Chondrocyte (in vitro differentiated cells): ENCODE results near the gene ATXN7L2. TPM values are rescaled to one million over a fixed set of nuclear protein-coding genes. Genes with fewer than 3 reads are reported as not detected.

Experiments
- DNase-seq: peaks from one replicate; pipeline ENCODE4 v3.0.0; 2021; ENCODE audit warnings: mixed read lengths, low spot score
- H3K27ac Mint-ChIP-seq: one replicate; pipeline ENCODE4 v1.8.0; 2021; ENCODE audit warnings: mild to moderate bottlenecking, moderate library complexity, mixed read lengths; ENCODE audit not compliant: unreplicated experiment
- H3K27me3 Mint-ChIP-seq: 2 replicates; pipeline ENCODE4 v1.8.0; 2021; ENCODE audit warnings: low read depth, mixed read lengths
- H3K36me3 Mint-ChIP-seq: 2 replicates; pipeline ENCODE4 v1.8.0; 2021; ENCODE audit warnings: low read depth, mixed read lengths
- H3K4me1 Mint-ChIP-seq: 2 replicates; pipeline ENCODE4 v1.8.0; 2021; ENCODE audit warnings: low read depth, mild to moderate bottlenecking, mixed read lengths
- H3K4me3 Mint-ChIP-seq: one replicate; pipeline ENCODE4 v1.8.0; 2021; ENCODE audit warnings: mild to moderate bottlenecking, moderate library complexity, mixed read lengths; ENCODE audit not compliant: unreplicated experiment
- H3K9me3 Mint-ChIP-seq: 2 replicates; pipeline ENCODE4 v1.8.0; 2021; ENCODE audit warnings: low read depth, mixed read lengths
- total RNA-seq: library from RNA; stranded (reverse); gene quantifications from 3 replicates; pipeline ENCODE4 v1.2.1, GENCODE V29; 2021
- TF ChIP-seq, protein P1 (sequence below): fragments of 200-600 bp; sonication (generic); IDR thresholded peaks from 2 replicates; pipeline ENCODE4 v1.5.0; 2021; ENCODE audit warnings: antibody characterized with exemption, mild to moderate bottlenecking, moderate library complexity

ATXN7L2 gene
- total RNA-seq, 1 donor from 2014 or later: 3.6 TPM

DNA sequence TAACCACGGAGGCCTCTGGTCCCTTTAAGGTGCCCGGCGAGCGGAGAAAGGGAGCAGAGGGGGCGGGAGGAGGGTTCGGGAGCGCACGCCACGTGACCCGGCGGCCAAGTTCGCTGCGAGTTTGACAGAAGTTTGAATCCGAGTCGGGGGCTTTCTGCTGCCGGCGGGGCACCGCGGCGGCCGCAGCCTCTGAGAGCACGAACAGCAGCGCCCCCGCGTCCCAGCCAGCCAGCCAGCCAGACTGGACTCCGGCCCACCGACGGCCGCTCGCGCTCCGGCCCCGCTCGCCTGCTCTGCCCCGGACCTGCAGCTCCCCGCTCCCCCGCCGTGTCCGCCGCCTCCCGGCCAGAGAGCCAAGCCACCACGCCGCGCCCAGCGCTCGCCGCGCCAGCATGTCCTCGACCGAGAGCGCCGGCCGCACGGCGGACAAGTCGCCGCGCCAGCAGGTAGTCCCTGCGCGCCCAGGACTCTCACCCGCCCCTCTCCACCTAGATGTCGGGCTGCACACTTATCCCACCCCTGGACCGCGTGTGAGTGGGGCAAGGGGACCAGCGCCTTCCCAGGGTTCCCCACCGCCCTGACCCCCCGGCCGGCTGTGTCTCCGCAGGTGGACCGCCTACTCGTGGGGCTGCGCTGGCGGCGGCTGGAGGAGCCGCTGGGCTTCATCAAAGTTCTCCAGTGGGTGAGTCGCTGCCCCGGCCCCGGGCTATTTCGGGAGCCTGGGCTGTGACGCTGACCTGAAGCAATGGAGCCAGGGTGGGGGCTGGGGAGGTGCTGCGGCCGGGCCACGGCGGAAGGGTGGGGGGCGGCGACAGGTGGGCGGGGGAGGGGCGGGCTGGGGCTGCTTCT is 17.0 kb upstream of the ATXN7L2 start, which contains the start of gene SYPL2:
TSS of gene SYPL2 (plus strand) at position 95 of the 849 bp plus-strand sequence. CDS start at position 393, 298 bp downstream.
- H3K36me3 Mint-ChIP-seq: no peaks in the 10 kb centered on the region
- no peaks in the 10 kb centered on the region for H3K9me3 Mint-ChIP-seq
- no peak for DNase-seq
- H3K27me3 Mint-ChIP-seq: peaks cover 75% of the 10 kb centered on the region
- no peak within 1 kb of the TSS for H3K27ac Mint-ChIP-seq
- H3K4me1 Mint-ChIP-seq: peaks cover 3% of the 10 kb centered on the region
- H3K4me3 Mint-ChIP-seq: peak within 1 kb of the TSS; percentile 65
- TF ChIP-seq, protein P1, sequence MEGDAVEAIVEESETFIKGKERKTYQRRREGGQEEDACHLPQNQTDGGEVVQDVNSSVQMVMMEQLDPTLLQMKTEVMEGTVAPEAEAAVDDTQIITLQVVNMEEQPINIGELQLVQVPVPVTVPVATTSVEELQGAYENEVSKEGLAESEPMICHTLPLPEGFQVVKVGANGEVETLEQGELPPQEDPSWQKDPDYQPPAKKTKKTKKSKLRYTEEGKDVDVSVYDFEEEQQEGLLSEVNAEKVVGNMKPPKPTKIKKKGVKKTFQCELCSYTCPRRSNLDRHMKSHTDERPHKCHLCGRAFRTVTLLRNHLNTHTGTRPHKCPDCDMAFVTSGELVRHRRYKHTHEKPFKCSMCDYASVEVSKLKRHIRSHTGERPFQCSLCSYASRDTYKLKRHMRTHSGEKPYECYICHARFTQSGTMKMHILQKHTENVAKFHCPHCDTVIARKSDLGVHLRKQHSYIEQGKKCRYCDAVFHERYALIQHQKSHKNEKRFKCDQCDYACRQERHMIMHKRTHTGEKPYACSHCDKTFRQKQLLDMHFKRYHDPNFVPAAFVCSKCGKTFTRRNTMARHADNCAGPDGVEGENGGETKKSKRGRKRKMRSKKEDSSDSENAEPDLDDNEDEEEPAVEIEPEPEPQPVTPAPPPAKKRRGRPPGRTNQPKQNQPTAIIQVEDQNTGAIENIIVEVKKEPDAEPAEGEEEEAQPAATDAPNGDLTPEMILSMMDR: no peak

DNA sequence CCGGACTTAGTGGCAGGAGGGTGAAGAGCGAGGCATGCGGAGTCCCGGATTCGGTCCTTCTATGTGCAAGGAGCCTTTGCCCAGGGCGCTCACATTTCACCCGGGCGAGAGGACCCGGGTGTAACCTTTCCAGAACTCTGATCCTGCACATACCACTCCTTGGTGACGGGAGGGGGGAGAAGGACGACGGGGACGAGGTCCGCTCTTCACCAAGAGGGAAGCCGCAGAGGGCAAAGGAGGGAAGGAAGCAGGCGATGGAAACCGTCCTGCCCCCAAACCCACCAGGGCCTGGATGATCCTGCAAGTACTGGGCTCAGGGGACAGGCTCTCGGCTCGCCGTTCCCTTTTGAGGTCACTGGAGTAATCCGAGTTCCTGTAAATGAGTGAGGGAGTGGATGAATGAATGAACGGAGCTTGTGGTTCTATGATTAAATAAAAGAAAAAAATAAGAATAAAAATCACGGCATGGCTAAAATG is 16.4 kb upstream of the ATXN7L2 start:
- TF ChIP-seq, protein P1: no peak
- no peaks in the 10 kb centered on the region for H3K36me3 Mint-ChIP-seq
- peaks cover 3% of the 10 kb centered on the region for H3K4me1 Mint-ChIP-seq
- H3K9me3 Mint-ChIP-seq: no peaks in the 10 kb centered on the region
- H3K27ac Mint-ChIP-seq: no peak overlapping the region
- no peak for DNase-seq
- H3K4me3 Mint-ChIP-seq: peak overlapping the region; percentile 33
- peaks cover 72% of the 10 kb centered on the region for H3K27me3 Mint-ChIP-seq

DNA sequence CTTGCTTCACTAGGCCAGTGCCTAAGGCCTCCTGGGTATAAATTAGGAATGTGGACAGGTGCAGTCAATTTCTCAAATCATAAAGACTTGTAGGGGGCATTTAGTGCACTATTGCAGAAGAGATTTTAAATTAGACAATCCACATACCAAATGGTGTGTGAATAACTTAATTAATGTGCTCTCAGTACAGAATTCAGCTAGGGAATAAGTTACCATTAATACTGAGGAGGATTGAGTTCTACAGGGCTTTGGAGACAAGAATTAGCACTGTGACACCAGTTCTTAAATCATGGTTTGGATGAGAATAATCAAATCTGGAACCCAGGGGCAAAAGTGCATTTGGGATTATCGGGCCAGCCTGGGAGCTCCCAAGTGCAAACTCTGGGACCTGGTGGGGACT is 15.6 kb upstream of the ATXN7L2 start:
- Mint-ChIP-seq H3K27me3 (peaks cover 70% of the 10 kb centered on the region), H3K36me3 (no peaks in the 10 kb centered on the region), H3K27ac (no peak overlapping the region), H3K4me1 (peaks cover 3% of the 10 kb centered on the region), H3K4me3 (no peak overlapping the region), H3K9me3 (no peaks in the 10 kb centered on the region)
- TF ChIP-seq, protein P1: no peak
- DNase-seq: no peak

DNA sequence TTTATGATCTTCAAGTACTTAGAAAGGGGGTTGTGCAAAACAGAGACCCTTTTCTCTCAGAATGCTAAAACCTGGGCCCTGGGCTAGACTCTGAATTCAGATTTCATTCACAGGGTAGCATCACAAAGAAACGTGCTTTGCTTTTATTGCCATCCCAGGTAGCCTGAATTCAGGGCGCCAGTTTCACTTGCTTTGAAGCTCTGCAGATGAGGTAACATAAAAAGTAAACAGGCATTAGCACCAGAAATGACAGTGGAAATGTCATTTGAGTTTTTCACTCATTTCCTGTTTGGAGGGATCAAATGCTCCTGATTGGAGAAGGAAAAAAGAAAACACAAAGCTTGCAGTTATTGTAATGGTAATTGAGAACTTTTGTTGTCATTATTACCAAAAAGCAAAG is 14.8 kb upstream of the ATXN7L2 start:
- H3K27me3 Mint-ChIP-seq: peaks cover 72% of the 10 kb centered on the region
- no peak overlapping the region for H3K27ac Mint-ChIP-seq
- no peak overlapping the region for H3K4me3 Mint-ChIP-seq
- no peaks in the 10 kb centered on the region for H3K9me3 Mint-ChIP-seq
- no peaks in the 10 kb centered on the region for H3K36me3 Mint-ChIP-seq
- no peak for DNase-seq
- TF ChIP-seq, protein P1: no peak
- H3K4me1 Mint-ChIP-seq: peaks cover 3% of the 10 kb centered on the region

DNA sequence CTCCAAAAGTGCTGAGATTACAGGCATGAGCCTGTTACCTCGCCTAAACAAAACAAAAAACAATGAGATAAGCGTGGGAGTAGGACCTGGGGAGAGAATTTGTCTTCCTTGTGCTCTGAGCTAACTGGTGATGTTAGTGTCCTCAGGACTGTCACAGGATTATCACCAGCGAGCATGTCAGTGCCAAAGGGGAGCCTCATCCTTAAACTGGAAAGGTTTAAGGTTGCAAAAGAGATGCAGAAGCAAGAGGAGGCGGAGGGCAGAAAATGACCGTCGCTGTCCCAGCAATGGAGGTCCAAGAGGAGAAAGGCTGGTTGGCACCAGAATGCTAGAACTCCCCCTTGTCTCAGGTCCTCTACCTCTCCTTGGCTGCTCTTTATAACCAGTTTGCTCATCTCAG is 13.5 kb upstream of the ATXN7L2 start:
- TF ChIP-seq, protein P1: no peak
- H3K27me3 Mint-ChIP-seq: peaks cover 58% of the 10 kb centered on the region
- DNase-seq: no peak
- H3K4me1 Mint-ChIP-seq: peaks cover 3% of the 10 kb centered on the region
- no peaks in the 10 kb centered on the region for H3K36me3 Mint-ChIP-seq
- no peaks in the 10 kb centered on the region for H3K9me3 Mint-ChIP-seq
- no peak overlapping the region for H3K4me3 Mint-ChIP-seq
- no peak overlapping the region for H3K27ac Mint-ChIP-seq
